Thyroid gland (tissue), 4 donors: ENCODE data around the gene KRT78.

Experiments used
- CTCF ChIP-seq, 6 experiments: fragments of 200-600 bp in 3 of 6; fragments of 450-650 bp in 3 of 6; sonication (generic) in 3 of 6; IDR thresholded peaks; one replicate each; pipeline ENCODE4 v1.5.1; 2016 to 2019; ENCODE audit warnings: antibody characterized with exemption in 6 of 6, mild to moderate bottlenecking in 2 of 6, inconsistent platforms in 1 of 6, moderate library complexity in 1 of 6
- POLR2A ChIP-seq, 2 donors: fragments of 450-650 bp; IDR thresholded peaks; one replicate each; pipeline ENCODE4 v1.6.1; 2017; ENCODE audit warnings: antibody characterized with exemption in 2 of 2, mild to moderate bottlenecking in 2 of 2, moderate library complexity in 1 of 2

- TF ChIP-seq CTCF (IDR thresholded peaks at IDR 0.05) (no peak), POLR2A (IDR thresholded peaks at IDR 0.05) (no peak)
Observed at GRCh38 chr12:52844386-52844785, 4.4 kb downstream of the KRT78 start.
